ENCODE measurements around the gene SP7.

- no peak for TF ChIP-seq CTCF (IDR thresholded peaks at IDR 0.05)
- no peak for TF ChIP-seq EP300 (IDR thresholded peaks at IDR 0.05)
- TF ChIP-seq POLR2A (IDR thresholded peaks at IDR 0.05), result no peak
Observed at GRCh38 chr12:53290661-53291060, 45.5 kb downstream of the SP7 start.

Data from ovary (tissue), 3 donors.